ENCODE results near the gene KTI12.

DNA sequence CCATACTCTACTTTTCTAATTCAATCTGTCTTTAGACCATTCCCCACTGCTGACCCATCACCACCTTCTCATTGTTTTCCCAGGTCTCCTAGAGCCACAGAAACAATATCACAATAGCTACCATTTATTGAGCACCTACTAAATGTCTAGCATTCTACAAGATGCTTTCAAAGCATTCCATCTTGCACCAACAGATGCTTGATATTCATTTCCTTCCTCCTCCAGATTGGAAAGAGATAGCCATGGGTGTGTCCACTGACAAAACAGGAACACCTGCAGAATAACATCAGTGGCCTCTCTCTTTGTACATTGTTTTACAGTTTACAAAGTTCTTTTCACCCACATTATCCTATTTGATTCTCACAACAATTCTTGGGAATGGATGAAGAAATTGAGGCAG, 45.4 kb downstream of the KTI12 start:
- no peak for TF ChIP-seq ZNF274 (IDR thresholded peaks at IDR 0.05; ENCODE audit: low read depth, low read length)
- TF ChIP-seq YY1 (IDR thresholded peaks at IDR 0.05; ENCODE audit: insufficient read depth, insufficient read length): no peak
- no peak for TF ChIP-seq SUZ12 (IDR thresholded peaks at IDR 0.05; ENCODE audit: extremely low read depth, insufficient read depth, insufficient read length)

Data from NT2/D1 (cell line).